ENCODE data around the gene INTS14.

GRCh38 chr15:65551183-65551582, 59.7 kb downstream of the INTS14 start:
- TF ChIP-seq CTCF (conservative IDR thresholded peaks at IDR 0.05) (no peak), EZH2 (IDR thresholded peaks at IDR 0.05; ENCODE audit: low read depth) (no peak)

Data from PC-9 (cell line).